ENCODE results near the gene ATG9A. TPM values are rescaled to one million over a fixed set of nuclear protein-coding genes. Genes with fewer than 3 reads are reported as not detected.

Gene ATG9A
- total and polyA plus RNA-seq, 9 of the 15 experiments (the other 6 are each of a cell fraction or from before 2014, with no cell fraction given): 0.25 to 65.6 (median 23.4) TPM

DNA sequence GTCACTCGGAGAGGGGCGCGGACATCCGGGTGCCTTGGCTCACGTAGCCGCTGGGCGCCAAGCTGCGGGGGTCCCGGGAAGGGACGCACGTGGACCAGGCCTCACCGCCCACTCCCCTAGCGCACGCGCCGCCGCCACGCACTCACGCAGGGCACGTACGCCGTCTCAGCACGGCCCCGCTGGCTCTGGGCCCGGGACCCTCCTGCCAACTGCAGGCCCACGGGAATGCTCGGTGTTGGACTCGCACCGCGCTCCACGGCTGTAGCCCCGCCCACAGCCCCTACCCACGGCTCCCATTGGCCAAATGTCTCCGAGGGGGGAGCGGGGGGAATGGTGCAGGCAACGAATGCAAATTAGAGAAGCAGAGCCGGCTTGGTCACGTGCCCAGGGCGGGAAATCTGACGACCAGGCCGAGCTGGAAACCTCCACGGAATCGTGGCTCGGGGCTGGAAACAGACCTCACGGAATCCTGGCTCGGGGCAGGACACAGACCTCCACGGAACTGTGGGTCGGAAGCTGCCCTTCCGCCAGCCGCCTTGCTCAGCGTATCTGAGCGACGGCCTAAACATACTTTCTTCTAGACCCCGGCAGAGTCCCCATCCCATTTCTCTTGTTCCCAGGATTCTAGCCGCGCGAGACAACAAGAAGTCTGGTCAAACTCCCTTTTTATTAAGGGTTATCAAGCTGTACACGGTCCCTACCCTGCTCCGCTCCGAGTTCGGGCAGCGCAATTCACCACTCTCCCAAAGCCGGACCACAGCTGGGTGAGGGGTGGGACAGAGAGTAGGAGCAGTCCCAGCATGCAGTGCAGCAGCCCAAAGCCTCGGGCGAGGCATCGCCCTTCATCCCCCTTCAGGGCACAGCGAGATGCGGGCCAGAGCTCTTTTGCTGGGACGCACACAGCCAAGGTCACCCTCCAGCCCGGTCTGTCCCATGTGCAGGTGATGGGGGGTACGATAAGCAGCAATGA is 10.4 kb downstream of the ATG9A start, which contains the start of gene ABCB6 (continued):
- TF ChIP-seq, protein P1, sequence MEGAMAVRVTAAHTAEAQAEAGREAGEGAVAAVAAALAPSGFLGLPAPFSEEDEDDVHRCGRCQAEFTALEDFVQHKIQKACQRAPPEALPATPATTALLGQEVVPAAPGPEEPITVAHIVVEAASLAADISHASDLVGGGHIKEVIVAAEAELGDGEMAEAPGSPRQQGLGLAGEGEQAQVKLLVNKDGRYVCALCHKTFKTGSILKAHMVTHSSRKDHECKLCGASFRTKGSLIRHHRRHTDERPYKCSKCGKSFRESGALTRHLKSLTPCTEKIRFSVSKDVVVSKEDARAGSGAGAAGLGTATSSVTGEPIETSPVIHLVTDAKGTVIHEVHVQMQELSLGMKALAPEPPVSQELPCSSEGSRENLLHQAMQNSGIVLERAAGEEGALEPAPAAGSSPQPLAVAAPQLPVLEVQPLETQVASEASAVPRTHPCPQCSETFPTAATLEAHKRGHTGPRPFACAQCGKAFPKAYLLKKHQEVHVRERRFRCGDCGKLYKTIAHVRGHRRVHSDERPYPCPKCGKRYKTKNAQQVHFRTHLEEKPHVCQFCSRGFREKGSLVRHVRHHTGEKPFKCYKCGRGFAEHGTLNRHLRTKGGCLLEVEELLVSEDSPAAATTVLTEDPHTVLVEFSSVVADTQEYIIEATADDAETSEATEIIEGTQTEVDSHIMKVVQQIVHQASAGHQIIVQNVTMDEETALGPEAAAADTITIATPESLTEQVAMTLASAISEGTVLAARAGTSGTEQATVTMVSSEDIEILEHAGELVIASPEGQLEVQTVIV (CRISPR knock-in tag; IDR thresholded peaks at IDR 0.05; ENCODE audit: borderline replicate concordance): no peak
- TF ChIP-seq PURB (CRISPR knock-in tag; IDR thresholded peaks at IDR 0.05; ENCODE audit: low read depth) (no peak), PCBP1 (IDR thresholded peaks at IDR 0.05; ENCODE audit: low read depth, low read length, poor library complexity, severe bottlenecking) (peak; percentile 25), FOXJ3 (CRISPR knock-in tag; IDR thresholded peaks at IDR 0.05) (no peak), SETDB1 (IDR thresholded peaks at IDR 0.05; ENCODE audit: low read length) (no peak), ESRRB (CRISPR knock-in tag; IDR thresholded peaks at IDR 0.05; ENCODE audit: borderline replicate concordance) (no peak), ZNF77 (CRISPR knock-in tag; IDR thresholded peaks at IDR 0.05) (no peak), ETV5 (CRISPR knock-in tag; IDR thresholded peaks at IDR 0.05; ENCODE audit: low read depth) (no peak), XRCC3 (IDR thresholded peaks at IDR 0.05) (no peak), FOXK1 (CRISPR knock-in tag; IDR thresholded peaks at IDR 0.05; ENCODE audit: borderline replicate concordance) (no peak), RBFOX2 (IDR thresholded peaks at IDR 0.05; ENCODE audit: low read depth, low read length) (peak; percentile 84), XRCC5 (IDR thresholded peaks at IDR 0.05; ENCODE audit: low read depth, low read length) (no peak)
- TF ChIP-seq, protein P2, sequence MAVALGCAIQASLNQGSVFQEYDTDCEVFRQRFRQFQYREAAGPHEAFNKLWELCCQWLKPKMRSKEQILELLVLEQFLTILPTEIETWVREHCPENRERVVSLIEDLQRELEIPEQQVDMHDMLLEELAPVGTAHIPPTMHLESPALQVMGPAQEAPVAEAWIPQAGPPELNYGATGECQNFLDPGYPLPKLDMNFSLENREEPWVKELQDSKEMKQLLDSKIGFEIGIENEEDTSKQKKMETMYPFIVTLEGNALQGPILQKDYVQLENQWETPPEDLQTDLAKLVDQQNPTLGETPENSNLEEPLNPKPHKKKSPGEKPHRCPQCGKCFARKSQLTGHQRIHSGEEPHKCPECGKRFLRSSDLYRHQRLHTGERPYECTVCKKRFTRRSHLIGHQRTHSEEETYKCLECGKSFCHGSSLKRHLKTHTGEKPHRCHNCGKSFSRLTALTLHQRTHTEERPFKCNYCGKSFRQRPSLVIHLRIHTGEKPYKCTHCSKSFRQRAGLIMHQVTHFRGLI (CRISPR knock-in tag; IDR thresholded peaks at IDR 0.05): no peak
- TF ChIP-seq, protein P3, sequence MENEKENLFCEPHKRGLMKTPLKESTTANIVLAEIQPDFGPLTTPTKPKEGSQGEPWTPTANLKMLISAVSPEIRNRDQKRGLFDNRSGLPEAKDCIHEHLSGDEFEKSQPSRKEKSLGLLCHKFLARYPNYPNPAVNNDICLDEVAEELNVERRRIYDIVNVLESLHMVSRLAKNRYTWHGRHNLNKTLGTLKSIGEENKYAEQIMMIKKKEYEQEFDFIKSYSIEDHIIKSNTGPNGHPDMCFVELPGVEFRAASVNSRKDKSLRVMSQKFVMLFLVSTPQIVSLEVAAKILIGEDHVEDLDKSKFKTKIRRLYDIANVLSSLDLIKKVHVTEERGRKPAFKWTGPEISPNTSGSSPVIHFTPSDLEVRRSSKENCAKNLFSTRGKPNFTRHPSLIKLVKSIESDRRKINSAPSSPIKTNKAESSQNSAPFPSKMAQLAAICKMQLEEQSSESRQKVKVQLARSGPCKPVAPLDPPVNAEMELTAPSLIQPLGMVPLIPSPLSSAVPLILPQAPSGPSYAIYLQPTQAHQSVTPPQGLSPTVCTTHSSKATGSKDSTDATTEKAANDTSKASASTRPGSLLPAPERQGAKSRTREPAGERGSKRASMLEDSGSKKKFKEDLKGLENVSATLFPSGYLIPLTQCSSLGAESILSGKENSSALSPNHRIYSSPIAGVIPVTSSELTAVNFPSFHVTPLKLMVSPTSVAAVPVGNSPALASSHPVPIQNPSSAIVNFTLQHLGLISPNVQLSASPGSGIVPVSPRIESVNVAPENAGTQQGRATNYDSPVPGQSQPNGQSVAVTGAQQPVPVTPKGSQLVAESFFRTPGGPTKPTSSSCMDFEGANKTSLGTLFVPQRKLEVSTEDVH (IDR thresholded peaks at IDR 0.05; ENCODE audit: low read depth, partially characterized antibody): peak; percentile 93
- TF ChIP-seq, protein P4, sequence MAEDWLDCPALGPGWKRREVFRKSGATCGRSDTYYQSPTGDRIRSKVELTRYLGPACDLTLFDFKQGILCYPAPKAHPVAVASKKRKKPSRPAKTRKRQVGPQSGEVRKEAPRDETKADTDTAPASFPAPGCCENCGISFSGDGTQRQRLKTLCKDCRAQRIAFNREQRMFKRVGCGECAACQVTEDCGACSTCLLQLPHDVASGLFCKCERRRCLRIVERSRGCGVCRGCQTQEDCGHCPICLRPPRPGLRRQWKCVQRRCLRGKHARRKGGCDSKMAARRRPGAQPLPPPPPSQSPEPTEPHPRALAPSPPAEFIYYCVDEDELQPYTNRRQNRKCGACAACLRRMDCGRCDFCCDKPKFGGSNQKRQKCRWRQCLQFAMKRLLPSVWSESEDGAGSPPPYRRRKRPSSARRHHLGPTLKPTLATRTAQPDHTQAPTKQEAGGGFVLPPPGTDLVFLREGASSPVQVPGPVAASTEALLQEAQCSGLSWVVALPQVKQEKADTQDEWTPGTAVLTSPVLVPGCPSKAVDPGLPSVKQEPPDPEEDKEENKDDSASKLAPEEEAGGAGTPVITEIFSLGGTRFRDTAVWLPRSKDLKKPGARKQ (CRISPR knock-in tag; IDR thresholded peaks at IDR 0.05): peak; percentile 78; the same call in 1 of the 2 replicates
- TF ChIP-seq, protein P5, sequence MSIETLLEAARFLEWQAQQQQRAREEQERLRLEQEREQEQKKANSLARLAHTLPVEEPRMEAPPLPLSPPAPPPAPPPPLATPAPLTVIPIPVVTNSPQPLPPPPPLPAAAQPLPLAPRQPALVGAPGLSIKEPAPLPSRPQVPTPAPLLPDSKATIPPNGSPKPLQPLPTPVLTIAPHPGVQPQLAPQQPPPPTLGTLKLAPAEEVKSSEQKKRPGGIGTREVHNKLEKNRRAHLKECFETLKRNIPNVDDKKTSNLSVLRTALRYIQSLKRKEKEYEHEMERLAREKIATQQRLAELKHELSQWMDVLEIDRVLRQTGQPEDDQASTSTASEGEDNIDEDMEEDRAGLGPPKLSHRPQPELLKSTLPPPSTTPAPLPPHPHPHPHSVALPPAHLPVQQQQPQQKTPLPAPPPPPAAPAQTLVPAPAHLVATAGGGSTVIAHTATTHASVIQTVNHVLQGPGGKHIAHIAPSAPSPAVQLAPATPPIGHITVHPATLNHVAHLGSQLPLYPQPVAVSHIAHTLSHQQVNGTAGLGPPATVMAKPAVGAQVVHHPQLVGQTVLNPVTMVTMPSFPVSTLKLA (conservative IDR thresholded peaks at IDR 0.05): peak; percentile 86 to 94
